NCI-H187 (cell line): ENCODE data around the gene UBE2G2.

Source experiments
- DNase-seq, 2 experiments: peaks; one replicate each; lab custom pipeline; 2025; lab: John Stamatoyannopoulos, UW

Gene UBE2G2

GRCh38 chr21:44749759-44750674 lies 51.6 kb downstream of the UBE2G2 start:
- DNase-seq: no peak

- no peak for DNase-seq
These were observed 52.4 kb downstream of the UBE2G2 start for GRCh38 chr21:44749116-44749758.

- no peak for DNase-seq
These were observed 53.0 kb downstream of the UBE2G2 start for GRCh38 chr21:44748621-44749020.

- DNase-seq: peak; percentile 14 to 24
These were observed 59.0 kb downstream of the UBE2G2 start for GRCh38 chr21:44742418-44743153.

GRCh38 chr21:44741921-44742320 lies 59.7 kb downstream of the UBE2G2 start:
- no peak for DNase-seq

- no peak for DNase-seq
These were observed 60.9 kb downstream of the UBE2G2 start for GRCh38 chr21:44740742-44741141.

GRCh38 chr21:44739316-44739715 lies 62.3 kb downstream of the UBE2G2 start:
- no peak for DNase-seq

GRCh38 chr21:44738621-44739020 lies 63.0 kb downstream of the UBE2G2 start:
- DNase-seq: no peak

GRCh38 chr21:44737706-44738354 lies 63.8 kb downstream of the UBE2G2 start:
- peak in 1 of 2 experiments; percentile 16 for DNase-seq

GRCh38 chr21:44736291-44737004 lies 65.2 kb downstream of the UBE2G2 start:
- DNase-seq: no peak

- DNase-seq: no peak
These were observed 65.8 kb downstream of the UBE2G2 start for GRCh38 chr21:44735821-44736220.

- no peak for DNase-seq
These were observed 66.8 kb downstream of the UBE2G2 start for GRCh38 chr21:44734841-44735240.

- DNase-seq: no peak
These were observed 67.4 kb downstream of the UBE2G2 start for GRCh38 chr21:44734026-44734745.

GRCh38 chr21:44732956-44733355 lies 68.7 kb downstream of the UBE2G2 start:
- DNase-seq: no peak

GRCh38 chr21:44732263-44732662 lies 69.4 kb downstream of the UBE2G2 start:
- DNase-seq: no peak

- no peak for DNase-seq
These were observed 70.6 kb downstream of the UBE2G2 start for GRCh38 chr21:44730951-44731579.

- no peak for DNase-seq
These were observed 71.6 kb downstream of the UBE2G2 start for GRCh38 chr21:44730028-44730395.

- DNase-seq: no peak
These were observed 72.1 kb downstream of the UBE2G2 start for GRCh38 chr21:44729336-44730027.

- DNase-seq: no peak
These were observed 72.9 kb downstream of the UBE2G2 start for GRCh38 chr21:44728716-44729115.

- no peak for DNase-seq
These were observed 73.9 kb downstream of the UBE2G2 start for GRCh38 chr21:44727757-44728156.
